ENCODE measurements around the gene RDX.

GRCh38 chr11:110174645-110175310, 121.6 kb downstream of the RDX start:
- TF ChIP-seq MAFK (IDR thresholded peaks at IDR 0.05; ENCODE audit: low read depth, low read length): no peak
- no peak for TF ChIP-seq MAZ (IDR thresholded peaks at IDR 0.05; ENCODE audit: borderline replicate concordance, low read depth, low read length)
- no peak for TF ChIP-seq CTCF (conservative IDR thresholded peaks at IDR 0.05; ENCODE audit: low read depth, low read length)
- peak; percentile 8; the same call in 1 of the 2 replicates for TF ChIP-seq BHLHE40 (IDR thresholded peaks at IDR 0.05; ENCODE audit: low read depth, low read length)
- no peak for TF ChIP-seq POLR2A (IDR thresholded peaks at IDR 0.05; ENCODE audit: low read depth, low read length)
- no peak for TF ChIP-seq RAD21 (IDR thresholded peaks at IDR 0.05; ENCODE audit: low read length)
